DOHH2 (cell line): Measurements from ENCODE around the gene ERG28.

Experiments used
- EZH2phosphoT487 ChIP-seq: fragments of 200-600 bp; sonication (generic); IDR thresholded peaks from 2 replicates; pipeline ENCODE4 v1.6.1; 2017; ENCODE audit warnings: borderline replicate concordance, mild to moderate bottlenecking, antibody characterized with exemption, low read length, moderate library complexity, mixed read lengths
- TF ChIP-seq, protein P1 (sequence below): fragments of 200-600 bp; sonication (generic); IDR thresholded peaks from one replicate; pipeline ENCODE4 v1.5.1; 2014; ENCODE audit warnings: antibody characterized with exemption, mild to moderate bottlenecking, low read depth, low read length; ENCODE audit not compliant: poor library complexity, severe bottlenecking

DNA sequence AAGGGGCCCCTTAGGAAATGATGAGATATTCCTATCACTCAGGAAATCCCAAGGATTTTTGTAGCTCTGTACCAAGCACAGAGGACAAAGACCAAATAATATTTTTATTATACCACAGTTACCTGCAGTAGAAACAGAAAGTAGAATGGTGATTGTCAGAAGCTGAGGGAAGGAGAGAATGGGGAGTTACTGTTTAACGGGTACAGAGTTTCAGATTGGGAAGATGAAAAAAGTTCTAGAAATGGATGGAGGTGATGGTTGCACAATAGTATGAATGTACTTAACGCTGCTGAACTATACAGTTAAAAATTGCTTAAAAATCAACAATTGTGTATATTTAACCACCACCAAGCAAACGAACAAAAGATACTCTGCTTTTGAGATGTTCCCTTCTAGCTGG lies 58.2 kb downstream of the ERG28 start:
- TF ChIP-seq, protein P1, sequence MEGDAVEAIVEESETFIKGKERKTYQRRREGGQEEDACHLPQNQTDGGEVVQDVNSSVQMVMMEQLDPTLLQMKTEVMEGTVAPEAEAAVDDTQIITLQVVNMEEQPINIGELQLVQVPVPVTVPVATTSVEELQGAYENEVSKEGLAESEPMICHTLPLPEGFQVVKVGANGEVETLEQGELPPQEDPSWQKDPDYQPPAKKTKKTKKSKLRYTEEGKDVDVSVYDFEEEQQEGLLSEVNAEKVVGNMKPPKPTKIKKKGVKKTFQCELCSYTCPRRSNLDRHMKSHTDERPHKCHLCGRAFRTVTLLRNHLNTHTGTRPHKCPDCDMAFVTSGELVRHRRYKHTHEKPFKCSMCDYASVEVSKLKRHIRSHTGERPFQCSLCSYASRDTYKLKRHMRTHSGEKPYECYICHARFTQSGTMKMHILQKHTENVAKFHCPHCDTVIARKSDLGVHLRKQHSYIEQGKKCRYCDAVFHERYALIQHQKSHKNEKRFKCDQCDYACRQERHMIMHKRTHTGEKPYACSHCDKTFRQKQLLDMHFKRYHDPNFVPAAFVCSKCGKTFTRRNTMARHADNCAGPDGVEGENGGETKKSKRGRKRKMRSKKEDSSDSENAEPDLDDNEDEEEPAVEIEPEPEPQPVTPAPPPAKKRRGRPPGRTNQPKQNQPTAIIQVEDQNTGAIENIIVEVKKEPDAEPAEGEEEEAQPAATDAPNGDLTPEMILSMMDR: no peak
- TF ChIP-seq EZH2phosphoT487: no peak
